Hematopoietic multipotent progenitor cell treated with erythropoietin and hydrocortisone succinate and interleukin-3 and kit ligand, for 8 days (in vitro differentiated cells): ENCODE results near the gene GATAD2B.

Experiments used
- DNase-seq: peaks from one replicate; pipeline ENCODE4 v3.0.0-alpha.2; 2015

GATAD2B gene

DNA sequence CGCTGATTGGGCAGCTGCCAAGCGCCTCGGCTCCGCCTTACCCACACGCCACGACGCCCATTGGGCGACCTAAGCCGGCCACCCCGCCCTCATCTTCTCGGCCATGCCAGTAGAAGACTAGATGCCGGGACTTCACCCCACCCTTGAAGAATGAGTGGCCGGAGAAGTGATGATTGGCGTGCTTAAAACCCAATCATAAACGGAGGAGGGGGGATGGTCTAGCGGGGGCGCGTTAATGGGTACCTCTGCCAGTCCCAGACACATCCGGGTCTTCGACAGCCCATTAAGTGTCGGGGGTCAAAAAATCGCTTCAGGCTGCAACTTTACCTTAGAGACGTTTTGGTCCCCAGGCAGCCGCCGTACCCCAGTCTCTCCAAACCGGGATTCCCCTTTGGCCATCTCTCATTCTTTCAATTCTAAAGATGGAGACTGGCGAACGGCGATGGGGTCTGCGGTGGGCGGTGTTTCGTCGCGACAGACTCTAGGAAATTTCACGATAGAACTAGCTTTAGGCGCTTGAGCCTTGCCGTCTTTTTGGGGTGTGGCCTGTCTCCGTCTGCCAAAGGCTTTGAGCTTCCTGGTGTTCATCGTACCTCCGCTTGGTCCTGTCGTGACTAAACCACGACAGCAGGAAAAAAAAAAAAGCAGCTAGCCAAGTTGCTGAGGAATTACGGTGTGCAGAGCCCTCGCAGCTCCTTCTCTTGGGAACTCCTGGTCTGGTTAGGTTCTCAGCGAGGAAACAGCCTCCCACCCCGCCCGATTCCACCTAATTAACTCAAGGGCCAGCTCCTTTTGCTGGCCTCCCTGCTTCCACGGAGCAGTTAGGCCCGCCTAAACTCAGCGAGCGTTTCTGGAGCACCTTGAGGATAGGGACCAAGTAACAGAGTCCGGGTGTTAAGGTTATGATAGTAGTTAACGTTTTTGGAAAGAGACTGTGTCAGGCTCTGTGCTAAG is at the start of gene GATAD2B:
GATAD2B (minus strand) TSS at position 1 of the 954 bp plus-strand sequence. CDS start 94,625 bp downstream, outside the sequence.
- peak; percentile 100 for DNase-seq

DNA sequence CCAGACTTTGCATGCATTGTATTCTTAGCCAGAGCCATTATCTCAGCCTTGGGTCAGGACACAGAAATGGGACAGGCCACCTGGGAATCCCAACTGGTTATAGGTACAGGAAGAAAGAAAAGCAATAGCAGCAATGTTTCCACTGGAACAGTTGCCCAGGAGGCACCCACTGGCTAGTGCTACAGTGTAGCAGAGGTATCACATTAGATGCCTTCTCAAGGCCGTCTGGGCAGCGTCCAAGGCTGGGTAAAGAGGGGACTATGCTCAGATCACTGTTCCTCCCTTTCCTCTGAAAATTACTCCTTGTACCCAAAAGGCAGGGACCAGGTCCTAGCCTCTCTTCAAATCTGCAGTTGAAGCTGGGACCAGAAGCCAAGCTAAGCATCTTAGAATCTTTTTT is 47.6 kb upstream of the GATAD2B start:
- no peak for DNase-seq

- DNase-seq: no peak
Observed at GRCh38 chr1:153968972-153969371, 46.2 kb upstream of the GATAD2B start.

- peak; percentile 19 for DNase-seq
Observed at GRCh38 chr1:153968408-153968807, 45.6 kb upstream of the GATAD2B start.

GRCh38 chr1:153968000-153968363 is 45.2 kb upstream of the GATAD2B start:
- DNase-seq: no peak

DNA sequence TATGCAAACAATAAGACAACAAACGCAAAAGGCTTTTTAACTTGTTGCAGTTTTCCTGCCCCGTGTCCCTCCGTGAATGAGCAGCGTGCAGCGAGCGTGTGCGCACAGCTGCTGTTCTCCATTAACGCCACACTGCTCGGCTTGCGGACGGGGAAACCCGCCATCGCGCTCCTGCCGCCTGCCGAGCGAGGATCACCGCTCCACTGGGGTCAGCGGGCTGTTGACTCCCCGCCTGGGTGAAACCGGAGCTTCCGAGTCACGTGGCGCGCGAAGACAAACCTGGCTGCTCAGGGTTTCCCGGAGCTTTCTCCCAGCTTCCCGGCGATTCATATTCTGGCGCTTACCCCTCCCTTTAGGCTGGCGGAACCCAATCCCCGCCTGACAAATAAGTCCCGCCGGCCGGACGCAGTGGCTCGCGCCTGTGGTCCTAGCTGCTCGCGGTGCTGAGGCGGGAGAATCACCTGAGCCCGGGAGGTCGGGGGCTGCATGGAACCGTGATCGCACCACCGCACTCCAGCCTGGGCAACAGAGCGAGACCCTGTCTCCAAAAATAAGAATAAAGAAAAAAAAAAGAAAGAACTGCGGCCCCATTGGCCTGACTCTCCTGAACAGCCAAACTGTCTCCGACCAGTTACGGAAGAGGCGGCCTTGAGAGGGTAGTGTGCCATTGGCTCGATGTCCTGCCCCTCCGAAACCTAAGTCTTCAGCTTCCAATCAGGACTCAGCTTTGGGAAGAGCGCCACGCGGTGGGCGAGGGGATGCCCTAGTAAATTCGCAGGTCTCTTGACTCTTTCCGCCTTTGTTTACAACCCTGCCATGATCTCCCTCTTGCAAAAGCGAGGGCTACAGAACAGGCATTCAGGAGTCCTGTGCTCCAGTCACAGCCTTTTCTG is 44.6 kb upstream of the GATAD2B start, which contains the start of gene CREB3L4:
CREB3L4 (plus strand) TSS at position 796 of the 893 bp plus-strand sequence. CDS start 624 bp downstream, outside the sequence.
- DNase-seq: peak; percentile 99

DNA sequence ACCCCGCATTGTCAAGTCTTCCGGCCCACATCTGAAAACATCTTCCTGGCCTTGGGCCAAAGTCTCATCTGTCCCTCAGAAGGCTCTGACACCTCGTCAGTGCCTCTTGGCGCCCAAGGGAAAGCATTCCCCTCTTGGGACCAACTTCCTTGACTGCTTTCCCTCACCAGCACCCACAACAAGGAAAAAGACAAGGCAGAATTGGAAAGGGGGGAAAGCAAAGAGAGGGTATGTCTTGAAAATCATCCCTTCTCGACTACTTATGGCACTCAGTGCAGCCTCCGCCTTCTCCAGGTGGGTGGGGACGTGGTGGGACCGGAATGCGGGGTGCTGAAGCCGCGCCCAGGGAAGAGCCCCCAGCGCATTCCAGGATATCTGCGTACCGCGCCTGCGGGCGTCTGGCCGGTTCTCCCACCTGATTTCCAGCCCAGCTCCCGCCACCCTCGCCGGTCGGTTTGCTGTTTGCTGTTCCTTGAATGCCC is 41.1 kb upstream of the GATAD2B start:
- no peak for DNase-seq

DNA sequence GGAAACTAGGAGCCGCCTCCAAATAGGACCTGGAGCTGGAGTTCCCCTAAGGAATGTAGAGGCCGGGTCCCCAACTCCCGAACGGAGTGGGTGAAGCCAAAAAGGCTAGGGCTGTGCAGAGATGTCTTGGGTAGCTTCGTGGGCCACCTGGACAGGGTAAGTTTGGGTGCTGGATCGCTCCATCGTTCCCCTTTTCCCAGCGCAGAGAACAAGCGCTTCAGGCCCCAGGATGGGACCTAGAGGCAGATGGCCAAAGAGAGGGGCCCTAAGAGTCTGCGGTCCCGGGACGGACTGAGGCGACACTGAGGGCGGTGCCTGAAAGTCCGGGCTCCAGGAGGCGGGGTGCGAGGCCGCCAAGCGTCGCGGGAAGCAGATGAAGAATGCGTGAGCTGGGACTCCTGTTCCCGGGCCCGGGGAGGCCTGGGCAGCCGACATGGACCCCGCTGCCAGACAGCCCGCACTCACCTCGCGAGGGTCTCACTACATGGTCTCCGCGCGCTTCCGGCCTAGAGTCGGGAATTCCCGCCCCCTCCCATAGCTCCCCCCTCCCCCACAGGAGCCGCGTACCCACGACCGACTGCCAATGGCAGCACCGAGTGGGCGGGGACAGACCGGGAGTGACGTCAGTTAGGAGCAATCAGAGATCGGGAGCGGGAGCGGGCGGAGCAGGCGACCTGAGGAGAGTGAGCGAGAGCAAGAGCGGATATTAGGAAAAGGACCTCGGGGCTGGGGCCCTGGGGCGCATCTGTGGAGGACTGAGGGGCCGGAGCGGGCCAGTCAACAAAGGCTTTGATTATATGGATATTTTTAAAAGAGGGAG is 40.5 kb upstream of the GATAD2B start, which contains the start of gene SLC39A1:
SLC39A1 (minus strand) TSS at position 508 of the 820 bp plus-strand sequence. CDS start 822 bp downstream, outside the sequence.
- DNase-seq: peak; percentile 97

- DNase-seq: no peak
Observed at GRCh38 chr1:153962088-153963029, 39.6 kb upstream of the GATAD2B start.

DNA sequence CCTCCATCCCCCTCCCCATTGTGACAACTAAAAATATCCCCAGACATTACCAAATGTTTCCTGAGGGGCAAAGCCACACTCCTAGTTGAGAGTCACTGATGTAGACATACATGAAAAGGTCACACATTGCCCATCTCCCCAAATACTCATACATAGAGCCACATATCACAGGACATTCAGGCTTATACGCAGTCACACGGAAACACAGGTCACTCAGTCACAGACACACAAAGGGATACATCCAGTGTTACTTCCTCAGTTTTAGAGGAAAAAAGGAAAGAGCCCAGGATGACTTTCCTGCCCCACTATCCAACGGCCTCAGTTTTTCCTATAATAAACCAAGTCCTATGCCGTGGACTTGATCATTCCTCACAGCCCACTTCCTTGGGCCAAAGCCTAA is 38.6 kb upstream of the GATAD2B start:
- DNase-seq: no peak

- DNase-seq: no peak
Observed at GRCh38 chr1:153960206-153960605, 37.4 kb upstream of the GATAD2B start.

DNA sequence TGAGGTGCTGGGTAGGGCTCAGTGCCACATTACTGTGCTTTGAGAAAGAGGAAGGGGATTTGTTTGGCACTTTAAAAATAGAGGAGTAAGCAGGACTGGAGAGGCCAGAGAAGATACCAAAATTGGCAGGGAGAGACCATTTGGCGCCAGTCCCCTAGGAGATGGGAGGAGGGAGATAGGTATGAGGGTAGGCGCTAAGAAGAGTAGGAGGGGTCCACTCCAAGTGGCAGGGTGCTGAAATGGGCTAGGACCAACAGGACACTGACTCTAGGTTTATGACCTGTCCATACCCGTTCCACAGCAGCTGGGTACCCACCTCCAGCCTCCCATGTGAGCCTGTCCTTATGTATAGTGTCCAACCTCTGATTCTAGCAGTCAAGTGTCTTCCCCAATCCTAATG is 36.7 kb upstream of the GATAD2B start:
- DNase-seq: peak; percentile 35

DNA sequence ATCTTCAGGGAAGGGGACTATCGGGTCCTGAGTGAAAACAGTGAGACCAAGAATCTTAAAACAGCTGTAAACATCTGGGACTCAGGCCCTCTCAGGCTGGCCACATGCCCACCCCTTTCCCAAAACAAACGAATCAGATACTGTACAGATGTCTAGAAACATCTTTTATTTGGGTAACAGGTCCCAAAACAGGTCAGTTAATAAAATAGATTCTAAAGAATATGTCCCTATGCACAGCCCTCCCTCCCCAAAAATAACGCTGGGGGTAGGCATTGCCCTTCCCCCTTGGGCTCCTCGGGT is 36.1 kb upstream of the GATAD2B start:
- DNase-seq: no peak

- peak; percentile 98 for DNase-seq
Observed at GRCh38 chr1:153958111-153958960, 35.6 kb upstream of the GATAD2B start, which contains the start of gene CRTC2. Gene CRTC2 (minus strand): TSS chr1:153958612. CDS start chr1:153958497, 115 bp downstream.

DNA sequence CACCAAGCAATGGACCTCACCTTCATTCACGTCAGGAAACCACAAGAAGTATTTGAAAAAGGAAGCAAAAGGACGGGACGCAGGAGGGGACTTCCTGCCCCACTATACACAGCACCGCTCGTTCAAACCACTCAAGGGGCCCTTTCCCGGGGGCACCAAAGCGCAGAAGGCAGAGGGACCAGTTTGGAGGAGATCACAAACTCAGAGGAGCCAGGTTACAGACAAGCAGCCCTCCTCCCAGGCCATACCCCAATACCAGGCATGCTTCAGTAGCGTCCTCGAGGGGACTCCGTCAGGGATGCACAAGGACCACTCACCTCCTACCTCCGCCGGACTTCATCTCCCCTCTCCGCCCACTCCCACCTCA is 35.0 kb upstream of the GATAD2B start:
- DNase-seq: no peak

DNA sequence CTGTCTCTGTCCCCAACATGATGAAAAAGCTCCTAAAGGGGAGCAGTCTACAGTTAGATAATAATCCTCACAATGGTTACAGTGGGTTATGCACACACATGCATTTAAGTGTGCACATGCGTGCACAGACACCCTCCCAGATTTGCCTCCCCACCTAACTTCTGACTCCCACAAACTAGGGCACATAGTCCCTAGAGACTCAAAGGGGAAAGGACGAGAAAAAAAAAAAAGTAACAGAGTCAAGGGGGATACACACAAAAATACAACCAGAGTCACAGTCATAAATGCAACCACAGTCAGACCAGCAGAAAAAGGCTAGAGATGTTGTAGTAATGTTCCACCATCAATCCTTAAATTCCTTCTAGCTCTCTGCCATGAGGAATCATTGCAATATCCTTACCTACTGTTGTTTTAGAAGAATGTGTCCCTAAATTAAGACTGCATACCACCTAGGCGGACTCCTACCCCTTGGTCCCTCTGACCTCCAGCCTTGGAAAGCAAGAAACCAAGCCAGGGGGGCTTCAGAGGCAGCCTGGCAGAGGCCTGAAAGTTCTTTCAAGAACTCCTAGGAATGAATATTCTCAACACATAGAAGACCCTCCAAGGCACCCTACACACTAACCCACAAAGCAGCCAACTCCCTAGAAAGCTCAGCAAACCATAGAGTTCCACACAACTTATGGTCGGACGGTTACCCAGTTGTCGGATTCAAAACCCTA is 34.4 kb upstream of the GATAD2B start:
- DNase-seq: no peak

DNA sequence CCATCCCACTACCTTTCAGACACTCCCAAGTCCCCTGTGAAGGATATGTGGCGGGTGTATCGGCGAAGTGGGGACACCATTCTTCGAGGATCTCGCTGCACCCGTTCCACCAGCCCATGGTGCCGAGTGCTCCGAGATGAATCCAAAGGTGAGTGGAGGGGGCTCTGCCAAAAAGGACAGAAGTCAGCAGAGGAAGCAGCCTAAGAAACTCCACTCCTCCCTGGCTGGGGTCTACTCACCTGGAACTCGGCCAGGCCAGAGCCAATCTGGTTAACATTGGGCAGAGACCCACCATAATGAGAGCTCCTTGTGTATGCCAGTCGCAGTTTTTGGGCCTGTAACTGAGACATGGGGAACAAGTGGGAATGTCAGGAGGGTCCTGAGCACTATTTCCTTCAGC is 32.1 kb upstream of the GATAD2B start:
- no peak for DNase-seq

- no peak for DNase-seq
Observed at GRCh38 chr1:153953859-153954365, 31.1 kb upstream of the GATAD2B start.

DNA sequence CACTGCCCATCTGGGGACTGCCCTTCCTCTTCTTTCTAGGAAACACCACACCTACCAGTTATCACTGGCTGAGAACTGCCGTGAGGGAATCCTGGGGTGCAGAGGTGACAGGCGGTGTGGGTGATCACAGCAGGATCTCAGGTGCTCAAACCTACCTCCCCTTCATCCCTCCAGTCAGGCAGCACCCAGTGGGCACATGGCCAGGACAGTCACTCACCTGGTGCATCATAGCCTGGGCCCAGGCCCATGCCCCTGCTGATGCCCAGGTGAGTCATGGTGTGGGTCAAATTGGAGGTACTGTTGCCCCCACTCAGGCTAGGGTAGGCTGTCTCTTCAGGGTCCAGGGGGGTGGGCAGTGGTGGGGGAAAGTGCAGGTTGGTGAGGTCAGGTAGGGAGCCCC is 29.0 kb upstream of the GATAD2B start:
- DNase-seq: no peak
